ENCODE data around the gene EXOSC3. TPM values are rescaled to one million over a fixed set of nuclear protein-coding genes. Genes with fewer than 3 reads are reported as not detected.

EXOSC3 gene
- total and polyA plus RNA-seq, 10 of the 15 experiments (the other 5 are each of a cell fraction or from before 2014, with no cell fraction given): 8.2 to 161 (median 61.4) TPM

GRCh38 chr9:37784616-37785483 lies at the start of gene EXOSC3 (continued):
- TF ChIP-seq SIN3A (IDR thresholded peaks at IDR 0.05; ENCODE audit: low read depth, low read length): peak; percentile 94
- no peak for TF ChIP-seq SUZ12 (IDR thresholded peaks at IDR 0.05; ENCODE audit: unreplicated experiment)
- TF ChIP-seq, protein P1, sequence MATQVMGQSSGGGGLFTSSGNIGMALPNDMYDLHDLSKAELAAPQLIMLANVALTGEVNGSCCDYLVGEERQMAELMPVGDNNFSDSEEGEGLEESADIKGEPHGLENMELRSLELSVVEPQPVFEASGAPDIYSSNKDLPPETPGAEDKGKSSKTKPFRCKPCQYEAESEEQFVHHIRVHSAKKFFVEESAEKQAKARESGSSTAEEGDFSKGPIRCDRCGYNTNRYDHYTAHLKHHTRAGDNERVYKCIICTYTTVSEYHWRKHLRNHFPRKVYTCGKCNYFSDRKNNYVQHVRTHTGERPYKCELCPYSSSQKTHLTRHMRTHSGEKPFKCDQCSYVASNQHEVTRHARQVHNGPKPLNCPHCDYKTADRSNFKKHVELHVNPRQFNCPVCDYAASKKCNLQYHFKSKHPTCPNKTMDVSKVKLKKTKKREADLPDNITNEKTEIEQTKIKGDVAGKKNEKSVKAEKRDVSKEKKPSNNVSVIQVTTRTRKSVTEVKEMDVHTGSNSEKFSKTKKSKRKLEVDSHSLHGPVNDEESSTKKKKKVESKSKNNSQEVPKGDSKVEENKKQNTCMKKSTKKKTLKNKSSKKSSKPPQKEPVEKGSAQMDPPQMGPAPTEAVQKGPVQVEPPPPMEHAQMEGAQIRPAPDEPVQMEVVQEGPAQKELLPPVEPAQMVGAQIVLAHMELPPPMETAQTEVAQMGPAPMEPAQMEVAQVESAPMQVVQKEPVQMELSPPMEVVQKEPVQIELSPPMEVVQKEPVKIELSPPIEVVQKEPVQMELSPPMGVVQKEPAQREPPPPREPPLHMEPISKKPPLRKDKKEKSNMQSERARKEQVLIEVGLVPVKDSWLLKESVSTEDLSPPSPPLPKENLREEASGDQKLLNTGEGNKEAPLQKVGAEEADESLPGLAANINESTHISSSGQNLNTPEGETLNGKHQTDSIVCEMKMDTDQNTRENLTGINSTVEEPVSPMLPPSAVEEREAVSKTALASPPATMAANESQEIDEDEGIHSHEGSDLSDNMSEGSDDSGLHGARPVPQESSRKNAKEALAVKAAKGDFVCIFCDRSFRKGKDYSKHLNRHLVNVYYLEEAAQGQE (IDR thresholded peaks at IDR 0.05; ENCODE audit: low read depth, low read length): peak; percentile 86
- 0 out of 3 replicates have a peak, but pooled peaks have one; percentile 37 for TF ChIP-seq POU2F2 (IDR thresholded peaks at IDR 0.05; ENCODE audit: borderline replicate concordance, low read depth, low read length)
- peak; percentile 98 for TF ChIP-seq GABPA (IDR thresholded peaks at IDR 0.05; ENCODE audit: low read depth)
- TF ChIP-seq NR2C1 (IDR thresholded peaks at IDR 0.05): no peak; the same call in none of the 2 replicates
- peak; percentile 85 for TF ChIP-seq POLR2AphosphoS2 (IDR thresholded peaks at IDR 0.05; ENCODE audit: low read depth, low read length)
- peak; percentile 25; the same call in 1 of the 2 replicates for TF ChIP-seq CEBPZ (IDR thresholded peaks at IDR 0.05; ENCODE audit: low read depth, low read length)
- no peak for TF ChIP-seq KDM1A (IDR thresholded peaks at IDR 0.05; ENCODE audit: borderline replicate concordance)
- peak; percentile 88 for TF ChIP-seq PML (IDR thresholded peaks at IDR 0.05; ENCODE audit: low read length)
- no peak; a peak in 1 of 4 replicates for TF ChIP-seq IKZF2 (IDR thresholded peaks at IDR 0.05)
- TF ChIP-seq NFYA (IDR thresholded peaks at IDR 0.05; ENCODE audit: borderline replicate concordance, low read depth, low read length): no peak
- TF ChIP-seq CBX3 (IDR thresholded peaks at IDR 0.05; ENCODE audit: borderline replicate concordance, low read depth): no peak
- peak; percentile 31 for TF ChIP-seq SIX5 (IDR thresholded peaks at IDR 0.05; ENCODE audit: low read depth, low read length, severe bottlenecking)
- TF ChIP-seq CEBPB (IDR thresholded peaks at IDR 0.05; ENCODE audit: borderline replicate concordance in 1 of 2, low read depth in 2 of 2, low read length in 2 of 2): no peak
- TF ChIP-seq ASH2L (IDR thresholded peaks at IDR 0.05; ENCODE audit: borderline replicate concordance, low read depth): 0 out of 2 replicates have a peak, but pooled peaks have one; percentile 73
- no peak for TF ChIP-seq EZH2 (IDR thresholded peaks at IDR 0.05; ENCODE audit: borderline replicate concordance, control insufficient read depth, low read depth, low read length)
- peak; percentile 87 for TF ChIP-seq SMAD5 (IDR thresholded peaks at IDR 0.05; ENCODE audit: low read depth)
- no peak for TF ChIP-seq ZNF24 (IDR thresholded peaks at IDR 0.05)
- TF ChIP-seq TARDBP (IDR thresholded peaks at IDR 0.05; ENCODE audit: borderline replicate concordance): 0 out of 2 replicates have a peak, but pooled peaks have one; percentile 52
- no peak for TF ChIP-seq JUNB (IDR thresholded peaks at IDR 0.05)
